DOHH2 (cell line): ENCODE results near the gene FBXO10.

Experiments
- CTCF ChIP-seq: fragments of 200-600 bp; sonication (generic); IDR thresholded peaks from one replicate; pipeline ENCODE4 v1.5.1; 2014; ENCODE audit warnings: antibody characterized with exemption, mild to moderate bottlenecking, low read depth, low read length; ENCODE audit not compliant: poor library complexity, severe bottlenecking
- EZH2phosphoT487 ChIP-seq: fragments of 200-600 bp; sonication (generic); IDR thresholded peaks from 2 replicates; pipeline ENCODE4 v1.6.1; 2017; ENCODE audit warnings: borderline replicate concordance, mild to moderate bottlenecking, antibody characterized with exemption, low read length, moderate library complexity, mixed read lengths

GRCh38 chr9:37471942-37472684, 104.1 kb downstream of the FBXO10 start:
- TF ChIP-seq CTCF (no peak), EZH2phosphoT487 (no peak)
